GM13976 (cell line): Measurements from ENCODE around the gene EXOC6B.

Source experiments
- DNase-seq: peaks from one replicate; pipeline ENCODE4 v3.0.0; 2012; ENCODE audit warnings: low spot score
- CTCF ChIP-seq: IDR thresholded peaks from 2 replicates; pipeline ENCODE4 v1.5.1; 2012; ENCODE audit warnings: borderline replicate concordance, mild to moderate bottlenecking; ENCODE audit not compliant: insufficient read depth; ENCODE audit errors: extremely low read depth, missing control alignments, control extremely low read depth
- in situ Hi-C: fragments of 300-500 bp; cut with MboI; formaldehyde crosslinking; loops from one replicate; pipeline ENCODE4 v1.12.0; 2022; ENCODE audit warnings: low sequenced_read_pairs, mixed read lengths, inconsistent platforms; ENCODE audit not compliant: unreplicated experiment

EXOC6B gene

GRCh38 chr2:72413716-72414115 is 412.1 kb downstream of the EXOC6B start:
- TF ChIP-seq CTCF, result no peak
- in situ Hi-C loops, result no loop called here
- DNase-seq, result no peak

GRCh38 chr2:72412214-72412613 is 413.6 kb downstream of the EXOC6B start:
- DNase-seq, result no peak
- in situ Hi-C loops, result no loop called here
- TF ChIP-seq CTCF, result no peak

- no peak for TF ChIP-seq CTCF
- no peak for DNase-seq
- in situ Hi-C loops, result no loop called here
Observed at GRCh38 chr2:72399879-72400278, 426.0 kb downstream of the EXOC6B start.

- DNase-seq, result no peak
- TF ChIP-seq CTCF, result no peak
- in situ Hi-C loops, result no loop called here
Observed at GRCh38 chr2:72395096-72395495, 430.7 kb downstream of the EXOC6B start.

GRCh38 chr2:72394541-72395070 is 431.2 kb downstream of the EXOC6B start:
- in situ Hi-C loops, result no loop called here
- DNase-seq, result no peak
- TF ChIP-seq CTCF, result no peak

- in situ Hi-C loops, result no loop called here
- DNase-seq, result no peak
- TF ChIP-seq CTCF, result no peak
Observed at GRCh38 chr2:72389447-72389846, 436.4 kb downstream of the EXOC6B start.

GRCh38 chr2:72388263-72388662 is 437.6 kb downstream of the EXOC6B start:
- in situ Hi-C loops, result no loop called here
- DNase-seq, result no peak
- TF ChIP-seq CTCF, result no peak
